Spinal cord (tissue), 10 donors: Measurements from ENCODE around the gene EVPLL. TPM values are rescaled to one million over a fixed set of nuclear protein-coding genes. Genes with fewer than 3 reads are reported as not detected.
A peak's percentile ranks its signal among the peaks of the same experiment; 100 is the strongest.
"Not testable (repeated sequence)": the region's sequence is repeated elsewhere in the genome, so short reads cannot be mapped to it uniquely, and the experiment has no call there.

Source experiments
- DNase-seq, 6 donors: peaks; one replicate each; pipeline versions ENCODE4 v3.0.0 to v3.0.0-alpha.2; 2013 to 2015; ENCODE audit warnings: low spot score in 6 of 6, low read depth in 4 of 6
- H3K27ac ChIP-seq: one replicate; pipeline ENCODE4 v1.5.1; 2013; ENCODE audit warnings: low read depth, low read length, control low read depth
- H3K27me3 ChIP-seq: one replicate; pipeline ENCODE4 v1.6.1; 2013; ENCODE audit warnings: low read length; ENCODE audit not compliant: control insufficient read depth, insufficient read depth
- H3K36me3 ChIP-seq: one replicate; pipeline ENCODE4 v1.6.1; 2013; ENCODE audit warnings: low read length; ENCODE audit not compliant: control insufficient read depth, insufficient read depth
- H3K4me1 ChIP-seq: one replicate; pipeline ENCODE4 v1.6.1; 2013; ENCODE audit warnings: low read length; ENCODE audit not compliant: control insufficient read depth, insufficient read depth
- H3K4me3 ChIP-seq: one replicate; pipeline ENCODE4 v1.5.1; 2013; ENCODE audit warnings: low read depth, low read length, control low read depth
- H3K9me3 ChIP-seq: one replicate; pipeline ENCODE4 v1.6.1; 2013; ENCODE audit warnings: low read length; ENCODE audit not compliant: control insufficient read depth, insufficient read depth
- WGBS: methylation state at CpG from one replicate; pipeline ENCODE4 v1.1.5; 2013; ENCODE audit warnings: missing lambda C conversion rate; ENCODE audit not compliant: insufficient coverage; 5-methylcytosine and 5-hydroxymethylcytosine counted together
- polyA plus RNA-seq, 2 donors: library from polyadenylated mRNA; unstranded; fragments of 120-200 nt; gene quantifications; one replicate each; pipeline ENCODE4 v1.2.1, GENCODE V29; 2013; ENCODE audit not compliant: insufficient read length in 2 of 2
- small RNA-seq: library from RNA; depleted of rRNA; stranded (forward); fragments of <200 nt; gene quantifications from one replicate; pipeline ENCODE3, GENCODE V24; 2014; ENCODE audit warnings: low replicate concordance
- total RNA-seq, 2 donors: library from RNA; depleted of rRNA in 1 of 2; stranded (reverse); fragments of 120-200 nt in 1 of 2; fragments of >200 nt in 1 of 2; gene quantifications; one replicate each; pipeline versions ENCODE4 v1.2.3 to v1.2.4, GENCODE V29; 2013 to 2014
- donor health status: healthy.

The EVPLL gene
- total and polyA plus RNA-seq, 4 donors, result 0.10 to 2.5 (median 0.70) TPM; not detected in 1

- Histone ChIP-seq H3K27ac (peak overlapping the region; percentile 84), H3K4me3 (peak overlapping the region; percentile 46)
- peak in 3 of 6 donors; percentile 53 to 89 (median 82) for DNase-seq
- H3K36me3 ChIP-seq, H3K9me3 ChIP-seq, H3K4me1 ChIP-seq, H3K27me3 ChIP-seq: not testable (repeated sequence)
- 0% methylated on average over 18 of the region's 25 CpGs for WGBS
These were observed 33.8 kb downstream of the EVPLL start for GRCh38 chr17:18411377-18411864.

- not testable (repeated sequence) for H3K9me3 ChIP-seq, H3K27ac ChIP-seq
These were observed 34.5 kb downstream of the EVPLL start for GRCh38 chr17:18412001-18412538.

GRCh38 chr17:18421521-18421920 is 43.9 kb downstream of the EVPLL start:
- not testable (repeated sequence) for H3K9me3 ChIP-seq, H3K36me3 ChIP-seq, H3K27me3 ChIP-seq, DNase-seq, H3K4me3 ChIP-seq, H3K4me1 ChIP-seq, H3K27ac ChIP-seq
- 83% methylated on average over 1 of the region's 11 CpGs for WGBS

More at GRCh38 chr17:18412001-18412538, 34.5 kb downstream of the EVPLL start:
- not testable (repeated sequence) for DNase-seq, H3K4me3 ChIP-seq, H3K27me3 ChIP-seq, H3K4me1 ChIP-seq, H3K36me3 ChIP-seq
- WGBS, result no CpG with 5 or more reads among the region's 32 CpGs

GRCh38 chr17:18422464-18422863 is 44.9 kb downstream of the EVPLL start:
- no CpG with 5 or more reads among the region's 6 CpGs for WGBS
- DNase-seq, H3K27me3 ChIP-seq, H3K36me3 ChIP-seq, H3K4me1 ChIP-seq, H3K4me3 ChIP-seq, H3K9me3 ChIP-seq, H3K27ac ChIP-seq: not testable (repeated sequence)

GRCh38 chr17:18423015-18423414 is 45.4 kb downstream of the EVPLL start:
- H3K4me3 ChIP-seq, H3K27me3 ChIP-seq, H3K9me3 ChIP-seq, H3K4me1 ChIP-seq, DNase-seq, H3K36me3 ChIP-seq, H3K27ac ChIP-seq: not testable (repeated sequence)
- WGBS, result no CpG with 5 or more reads among the region's 7 CpGs

- H3K27me3 ChIP-seq, H3K36me3 ChIP-seq, H3K4me1 ChIP-seq, H3K9me3 ChIP-seq, DNase-seq, H3K27ac ChIP-seq, H3K4me3 ChIP-seq: not testable (repeated sequence)
- 93% methylated on average over 3 of the region's 6 CpGs for WGBS
These were observed 48.0 kb downstream of the EVPLL start for GRCh38 chr17:18425593-18425992.

GRCh38 chr17:18426639-18427038 is 49.1 kb downstream of the EVPLL start:
- not testable (repeated sequence) for H3K4me1 ChIP-seq, H3K36me3 ChIP-seq
- WGBS, result no CpG with 5 or more reads among the region's 16 CpGs

GRCh38 chr17:18432206-18432605 is 54.6 kb downstream of the EVPLL start:
- not testable (repeated sequence) for DNase-seq, H3K9me3 ChIP-seq, H3K27ac ChIP-seq, H3K4me3 ChIP-seq, H3K36me3 ChIP-seq, H3K4me1 ChIP-seq, H3K27me3 ChIP-seq
- no CpG with 5 or more reads among the region's 9 CpGs for WGBS

More at GRCh38 chr17:18426639-18427038, 49.1 kb downstream of the EVPLL start:
- not testable (repeated sequence) for H3K27me3 ChIP-seq, DNase-seq, H3K9me3 ChIP-seq, H3K4me3 ChIP-seq, H3K27ac ChIP-seq

Small RNA genes lying within 50 kb of the gene (small RNA-seq; reads per million reads assigned to genes)
- not detected for gene AL353997.5
- gene YWHAEP2, result not detected

Other genes with a start within 250 kb of the EVPLL start
- 10 to 100 TPM; 71.5 to 79.3 TPM for gene ALKBH5, start 193.9 kb upstream of the EVPLL start, total RNA-seq
- gene ALKBH5, start 193.9 kb upstream of the EVPLL start, polyA plus RNA-seq, result 10 to 100 TPM; 70.8 to 74.1 TPM
- gene LLGL1, start 152.1 kb upstream of the EVPLL start, total RNA-seq, result 10 to 100 TPM; 53.2 TPM
- 100 to 1,000 TPM; 106 to 132 TPM for gene LLGL1, start 152.1 kb upstream of the EVPLL start, polyA plus RNA-seq
- 100 to 1,000 TPM in 1 of 2 donors, 10 to 100 TPM in 1; 77.4 to 124 TPM for gene FLII, start 119.0 kb upstream of the EVPLL start, total RNA-seq
- 100 to 1,000 TPM; 128 to 133 TPM for gene FLII, start 119.0 kb upstream of the EVPLL start, polyA plus RNA-seq
- 10 to 100 TPM; 15.5 to 18.5 TPM for gene MIEF2, start 117.1 kb upstream of the EVPLL start, total RNA-seq
- gene MIEF2, start 117.1 kb upstream of the EVPLL start, polyA plus RNA-seq, result 10 to 100 TPM; 19.7 to 24.1 TPM
- 10 to 100 TPM; 28.1 to 36.2 TPM for gene TOP3A, start 62.8 kb upstream of the EVPLL start, total RNA-seq
- gene TOP3A, start 62.8 kb upstream of the EVPLL start, polyA plus RNA-seq, result 10 to 100 TPM; 43.6 to 70.6 TPM
- gene SMCR8, start 62.5 kb upstream of the EVPLL start, total RNA-seq, result 10 to 100 TPM; 10.7 to 11.2 TPM
- gene SMCR8, start 62.5 kb upstream of the EVPLL start, polyA plus RNA-seq, result 1 to 10 TPM; 9.1 to 9.2 TPM
- gene SHMT1, start 14.2 kb upstream of the EVPLL start, total RNA-seq, result 10 to 100 TPM; 13.7 to 16.9 TPM
- 10 to 100 TPM; 14.9 to 20.0 TPM for gene SHMT1, start 14.2 kb upstream of the EVPLL start, polyA plus RNA-seq
- gene LGALS9C, start 99.0 kb downstream of the EVPLL start, total RNA-seq, result not detected
- not detected for gene LGALS9C, start 99.0 kb downstream of the EVPLL start, polyA plus RNA-seq